Chondrocyte (in vitro differentiated cells): Measurements from ENCODE around the gene GALNT9. TPM values are rescaled to one million over a fixed set of nuclear protein-coding genes. Genes with fewer than 3 reads are reported as not detected.

Experiments used
- DNase-seq: peaks from one replicate; pipeline ENCODE4 v3.0.0; 2021; ENCODE audit warnings: mixed read lengths, low spot score
- H3K27ac Mint-ChIP-seq: one replicate; pipeline ENCODE4 v1.8.0; 2021; ENCODE audit warnings: mild to moderate bottlenecking, moderate library complexity, mixed read lengths; ENCODE audit not compliant: unreplicated experiment
- H3K27me3 Mint-ChIP-seq: 2 replicates; pipeline ENCODE4 v1.8.0; 2021; ENCODE audit warnings: low read depth, mixed read lengths
- H3K36me3 Mint-ChIP-seq: 2 replicates; pipeline ENCODE4 v1.8.0; 2021; ENCODE audit warnings: low read depth, mixed read lengths
- H3K4me1 Mint-ChIP-seq: 2 replicates; pipeline ENCODE4 v1.8.0; 2021; ENCODE audit warnings: low read depth, mild to moderate bottlenecking, mixed read lengths
- H3K4me3 Mint-ChIP-seq: one replicate; pipeline ENCODE4 v1.8.0; 2021; ENCODE audit warnings: mild to moderate bottlenecking, moderate library complexity, mixed read lengths; ENCODE audit not compliant: unreplicated experiment
- H3K9me3 Mint-ChIP-seq: 2 replicates; pipeline ENCODE4 v1.8.0; 2021; ENCODE audit warnings: low read depth, mixed read lengths
- CTCF ChIP-seq: fragments of 200-600 bp; sonication (generic); IDR thresholded peaks from 2 replicates; pipeline ENCODE4 v1.5.0; 2021; ENCODE audit warnings: antibody characterized with exemption, mild to moderate bottlenecking, moderate library complexity
- total RNA-seq: library from RNA; stranded (reverse); gene quantifications from 3 replicates; pipeline ENCODE4 v1.2.1, GENCODE V29; 2021

Gene GALNT9
- total RNA-seq, 1 donor from 2014 or later = not detected

DNA sequence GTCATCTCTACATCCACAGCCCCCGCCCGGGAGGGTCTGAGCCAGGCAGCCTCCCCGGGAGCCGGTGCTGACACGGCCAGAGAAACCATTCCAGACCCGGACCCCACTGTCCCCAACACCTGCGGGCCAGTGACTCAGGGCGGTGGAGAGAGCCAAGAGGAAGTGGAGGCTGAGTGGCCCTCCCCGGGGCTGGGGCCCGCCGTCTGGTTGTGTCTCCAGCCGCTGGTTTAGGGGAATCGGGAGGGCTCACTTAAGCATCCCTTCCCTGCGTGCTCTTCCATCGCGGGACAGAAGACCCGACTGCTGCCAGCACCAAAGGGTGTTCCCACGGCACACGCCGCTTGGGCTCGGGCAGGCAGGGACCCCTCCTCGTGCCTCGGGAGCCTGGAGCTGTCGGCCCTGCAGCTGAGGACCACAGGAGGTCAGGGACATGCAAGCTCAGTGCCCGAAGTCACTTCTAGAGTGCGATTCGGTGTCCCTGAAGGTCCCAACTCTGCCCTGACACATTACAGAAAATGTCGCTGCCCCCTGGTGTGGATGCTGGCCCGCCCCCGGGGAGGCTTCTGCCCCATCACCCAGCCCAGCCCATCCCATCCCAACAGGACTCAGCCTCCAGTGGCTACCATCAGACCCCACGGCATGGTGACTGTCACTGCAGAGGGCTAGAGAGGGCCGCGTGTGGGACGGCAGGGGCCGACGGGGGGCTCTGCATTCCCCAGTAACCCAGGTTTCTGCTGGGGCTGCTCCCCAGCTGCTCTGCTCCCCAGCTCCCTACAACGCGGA, 50.8 kb downstream of the GALNT9 start:
- Mint-ChIP-seq H3K27me3 (peaks cover 39% of the 10 kb centered on the region), H3K9me3 (no peaks in the 10 kb centered on the region), H3K4me3 (no peak overlapping the region), H3K27ac (no peak overlapping the region), H3K4me1 (peaks cover 2% of the 10 kb centered on the region), H3K36me3 (no peaks in the 10 kb centered on the region)
- peak; percentile 77 for DNase-seq
- no peak for TF ChIP-seq CTCF

- Mint-ChIP-seq H3K27me3 (peaks cover 40% of the 10 kb centered on the region), H3K9me3 (no peaks in the 10 kb centered on the region), H3K36me3 (no peaks in the 10 kb centered on the region), H3K27ac (no peak overlapping the region), H3K4me1 (peaks cover 2% of the 10 kb centered on the region), H3K4me3 (no peak overlapping the region)
- DNase-seq = no peak
- TF ChIP-seq CTCF = no peak
These were observed 51.4 kb downstream of the GALNT9 start for GRCh38 chr12:132277949-132278348.

DNA sequence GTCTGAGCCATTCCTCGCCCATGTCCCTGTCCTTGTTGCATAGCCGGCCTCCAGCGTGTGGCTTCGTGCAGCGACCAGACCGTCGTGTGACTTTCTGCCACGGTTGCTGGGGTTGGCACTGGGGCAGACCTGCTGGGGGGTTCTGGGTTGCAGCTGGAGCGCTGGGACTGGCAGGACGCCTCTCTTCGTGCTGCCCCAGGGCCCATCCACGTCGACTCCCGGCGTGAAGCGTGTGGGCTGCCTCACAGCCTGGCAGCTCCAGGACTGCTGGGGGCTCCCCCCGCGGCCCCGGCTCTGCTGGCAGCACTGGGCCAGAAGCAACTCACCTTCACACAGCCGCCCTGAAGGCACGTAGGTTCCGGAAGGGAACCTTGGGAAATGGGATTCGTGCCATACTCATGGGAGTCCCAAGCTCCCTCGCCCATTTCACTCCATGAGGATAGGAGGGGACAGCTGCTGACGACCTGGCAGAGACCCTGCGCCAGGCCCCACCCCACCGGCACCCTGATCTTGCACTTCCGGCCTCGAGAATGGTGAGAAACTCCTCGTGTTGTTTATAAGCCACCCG, 51.9 kb downstream of the GALNT9 start:
- no peak for TF ChIP-seq CTCF
- Mint-ChIP-seq H3K36me3 (no peaks in the 10 kb centered on the region), H3K27me3 (peaks cover 45% of the 10 kb centered on the region), H3K9me3 (no peaks in the 10 kb centered on the region), H3K4me1 (peaks cover 2% of the 10 kb centered on the region), H3K4me3 (no peak overlapping the region), H3K27ac (no peak overlapping the region)
- peak; percentile 78 for DNase-seq

DNA sequence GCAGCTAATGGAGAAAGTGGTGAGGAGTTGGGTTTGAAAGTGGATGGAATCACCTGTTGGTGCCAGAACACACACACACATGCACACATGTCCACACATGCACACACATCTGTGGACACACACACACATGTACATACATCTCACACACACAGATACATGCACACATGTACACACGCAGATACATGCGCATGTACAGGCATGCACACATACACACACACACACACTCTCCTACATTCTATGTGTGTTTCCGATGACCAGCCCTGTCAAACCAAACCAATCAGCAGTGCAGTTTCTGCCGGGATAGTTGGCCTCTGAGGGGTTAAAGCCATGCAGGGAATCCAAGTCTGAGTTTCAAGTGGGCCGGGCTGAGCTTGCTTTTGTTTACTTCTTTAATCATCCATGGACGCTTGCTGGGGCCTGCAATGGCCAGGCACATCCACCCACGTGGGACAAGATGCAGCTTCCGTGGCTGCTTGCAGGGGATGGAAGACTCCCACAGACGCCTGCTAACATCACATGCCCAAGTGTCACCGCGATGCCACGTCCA, 52.5 kb downstream of the GALNT9 start:
- Mint-ChIP-seq H3K36me3 (no peaks in the 10 kb centered on the region), H3K27me3 (peaks cover 45% of the 10 kb centered on the region), H3K4me1 (peaks cover 2% of the 10 kb centered on the region), H3K9me3 (no peaks in the 10 kb centered on the region), H3K27ac (no peak overlapping the region), H3K4me3 (no peak overlapping the region)
- DNase-seq = no peak
- no peak for TF ChIP-seq CTCF

- H3K27ac Mint-ChIP-seq = no peak overlapping the region
- no peak for TF ChIP-seq CTCF
- H3K9me3 Mint-ChIP-seq = no peaks in the 10 kb centered on the region
- no peaks in the 10 kb centered on the region for H3K36me3 Mint-ChIP-seq
- peaks cover 2% of the 10 kb centered on the region for H3K4me1 Mint-ChIP-seq
- H3K27me3 Mint-ChIP-seq = peaks cover 49% of the 10 kb centered on the region
- peak; percentile 89 for DNase-seq
- no peak overlapping the region for H3K4me3 Mint-ChIP-seq
These were observed 53.1 kb downstream of the GALNT9 start for GRCh38 chr12:132276066-132276826.
